ENCODE data around the gene MPP4. TPM values are rescaled to one million over a fixed set of nuclear protein-coding genes. Genes with fewer than 3 reads are reported as not detected.

Gene MPP4
- polyA plus RNA-seq (ENCODE audit: insufficient read length in 3 of 3), result under 1 TPM; 0.09 to 0.41 (median 0.28) TPM
- long read RNA-seq, donor 1, result 0 reads
- long read RNA-seq, donor 2, result 0 reads
- long read RNA-seq, donor 3, result 0 reads
- long read RNA-seq, donor 4, result 0 reads
- long read RNA-seq, donor 5, result 0 reads
- long read RNA-seq, donor 6, result 0 reads
- long read RNA-seq, donor 7, result 0 reads
- long read RNA-seq, donor 8, result 0 reads
- long read RNA-seq, donor 9, result 0 reads
- long read RNA-seq, donor 10, result 0 reads
- long read RNA-seq, donor 11, result 0 reads
- long read RNA-seq, donor 12, result 0 reads
- long read RNA-seq, donor 13, result 0 reads
- long read RNA-seq, donor 14, result 0 reads
- long read RNA-seq, donor 15, result 0 reads
- long read RNA-seq, donor 16, result 0 reads

DNA sequence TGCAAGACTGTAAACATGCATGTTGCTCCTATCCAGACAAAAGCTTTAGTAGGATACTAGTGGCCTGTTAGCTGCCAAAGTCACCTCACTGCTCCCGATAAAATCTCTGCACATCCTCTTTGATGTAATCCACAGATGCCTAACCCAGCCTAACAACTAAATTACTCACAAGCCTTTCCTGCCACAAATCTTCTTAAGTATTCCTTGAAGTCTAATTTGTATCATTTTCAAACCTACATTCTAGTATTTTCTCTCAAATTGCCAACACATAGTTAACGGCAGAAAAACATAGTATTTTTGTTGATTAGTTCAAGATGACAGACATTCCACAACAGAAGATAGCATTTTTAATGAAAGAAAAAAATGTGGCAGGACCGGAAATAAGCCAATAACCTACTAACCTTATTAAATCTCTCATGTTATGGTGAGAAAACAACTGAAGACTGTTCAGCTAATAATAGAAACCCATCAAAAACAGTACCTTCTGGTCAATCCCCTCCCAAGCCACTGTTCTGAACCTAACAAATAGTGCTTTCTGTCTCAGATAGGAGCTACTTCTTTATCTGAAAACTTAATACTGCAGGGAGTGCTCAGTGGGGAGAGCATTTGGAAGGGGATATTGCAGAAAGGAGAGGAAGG is at the start of gene MPP4:
Gene MPP4, minus strand, starts transcription at position 57 of the 639 bp plus-strand sequence. CDS start 4,690 bp downstream, outside the sequence.
- no peak for DNase-seq (ENCODE audit: extremely low read depth in 1 of 11, low read depth in 9 of 11, low spot score in 4 of 11)

- no peak for DNase-seq (ENCODE audit: extremely low read depth in 1 of 11, low read depth in 9 of 11, low spot score in 4 of 11)
Measured at GRCh38 chr2:201746551-201746950, 48.1 kb upstream of the MPP4 start.

GRCh38 chr2:201735486-201735885 is 37.0 kb upstream of the MPP4 start:
- no peak for DNase-seq (ENCODE audit: extremely low read depth in 1 of 11, low read depth in 9 of 11, low spot score in 4 of 11)

- no peak for DNase-seq (ENCODE audit: extremely low read depth in 1 of 11, low read depth in 9 of 11, low spot score in 4 of 11)
Measured at GRCh38 chr2:201734111-201734510, 35.7 kb upstream of the MPP4 start.

- DNase-seq (ENCODE audit: extremely low read depth in 1 of 11, low read depth in 9 of 11, low spot score in 4 of 11), result no peak
Measured at GRCh38 chr2:201733544-201733943, 35.1 kb upstream of the MPP4 start.

DNA sequence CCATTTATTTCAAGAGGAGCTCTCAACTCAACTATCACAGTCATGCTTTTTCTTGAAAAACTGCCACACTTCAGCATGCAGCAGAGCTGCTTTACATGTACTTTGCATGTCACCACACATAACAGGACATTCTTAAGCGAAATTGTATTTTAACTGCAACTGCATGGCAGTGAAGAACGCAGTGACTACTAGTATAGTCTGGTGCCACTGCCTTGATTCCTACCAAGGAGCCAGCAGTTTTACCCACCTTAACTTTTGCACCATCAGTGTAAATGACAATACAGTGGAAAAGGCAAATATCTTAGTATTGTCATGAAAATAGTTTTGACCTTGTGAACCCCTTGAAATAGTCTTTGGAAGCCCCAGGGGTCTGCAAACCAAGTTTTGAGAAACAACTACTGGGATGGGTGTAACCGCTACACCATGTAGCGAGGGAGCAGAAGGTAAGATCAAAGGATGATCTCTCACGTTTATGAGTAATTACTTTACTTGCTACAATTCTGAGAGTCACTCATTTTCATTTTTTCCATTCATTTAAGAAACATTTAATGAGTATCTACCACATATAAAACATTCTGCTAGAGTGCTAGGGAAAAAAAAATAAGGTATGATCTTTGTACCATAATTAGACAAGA is 32.3 kb upstream of the MPP4 start:
- DNase-seq (ENCODE audit: extremely low read depth in 1 of 11, low read depth in 9 of 11, low spot score in 4 of 11), result no peak

DNA sequence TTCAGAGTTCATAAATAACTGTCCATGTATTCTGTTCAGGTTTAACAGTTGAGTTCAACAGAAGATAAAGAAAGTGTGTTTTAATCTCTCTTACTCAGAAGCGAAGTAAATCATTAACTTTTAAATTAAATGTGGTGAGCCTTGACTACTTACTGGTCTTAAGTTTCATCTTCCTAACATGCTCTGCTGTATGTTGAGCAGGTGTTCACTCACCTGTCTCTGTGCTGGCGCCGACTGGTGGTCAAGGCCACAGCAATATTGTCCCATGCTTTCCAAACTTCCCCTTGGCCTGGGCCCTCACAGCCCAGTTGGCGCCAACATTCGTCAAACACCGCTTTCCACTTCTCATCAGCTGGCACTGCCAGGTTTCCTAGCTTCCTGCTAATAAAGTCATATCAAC is 17.0 kb upstream of the MPP4 start:
- DNase-seq (ENCODE audit: extremely low read depth in 1 of 11, low read depth in 9 of 11, low spot score in 4 of 11), result peak in 2 of 11 donors; percentile 13

DNA sequence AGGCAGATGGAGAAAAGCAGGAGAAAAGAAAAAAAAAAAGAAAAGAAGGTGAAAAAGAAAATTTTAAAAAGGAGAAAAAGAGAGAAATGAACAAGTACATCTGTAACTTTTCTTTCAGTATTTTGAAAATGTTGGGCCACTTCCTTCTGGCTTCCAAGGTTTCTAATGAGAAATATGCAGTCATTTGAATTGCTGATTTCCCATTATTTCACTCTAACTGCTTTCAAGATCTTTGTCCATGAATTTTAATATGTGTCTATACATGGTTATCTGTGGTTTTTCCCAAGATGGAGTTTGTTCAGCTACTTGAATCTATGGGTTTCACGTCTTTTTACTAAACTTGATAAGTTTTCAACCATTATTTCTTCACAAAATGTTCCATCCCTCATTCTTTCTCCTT is 14.3 kb upstream of the MPP4 start:
- no peak for DNase-seq (ENCODE audit: extremely low read depth in 1 of 11, low read depth in 9 of 11, low spot score in 4 of 11)

DNA sequence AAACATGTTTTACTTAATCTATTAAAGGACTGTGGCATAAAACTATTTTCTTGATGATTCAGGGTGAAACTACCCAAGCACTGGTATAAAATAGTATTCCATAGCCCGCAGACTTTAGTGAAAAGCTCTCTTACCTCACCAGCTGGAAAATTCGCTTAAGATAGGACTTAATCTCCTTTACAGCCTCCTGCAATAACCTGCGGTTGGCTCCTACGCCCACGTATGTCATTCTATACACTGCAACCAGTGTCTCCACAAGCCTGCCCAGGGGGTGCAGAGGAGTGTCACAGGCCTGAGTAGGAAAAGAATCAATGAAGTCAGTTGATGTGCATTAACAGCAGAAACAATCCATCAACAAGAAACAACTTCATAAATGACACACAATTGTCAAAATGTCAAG is 11.3 kb upstream of the MPP4 start:
- no peak for DNase-seq (ENCODE audit: extremely low read depth in 1 of 11, low read depth in 9 of 11, low spot score in 4 of 11)

DNA sequence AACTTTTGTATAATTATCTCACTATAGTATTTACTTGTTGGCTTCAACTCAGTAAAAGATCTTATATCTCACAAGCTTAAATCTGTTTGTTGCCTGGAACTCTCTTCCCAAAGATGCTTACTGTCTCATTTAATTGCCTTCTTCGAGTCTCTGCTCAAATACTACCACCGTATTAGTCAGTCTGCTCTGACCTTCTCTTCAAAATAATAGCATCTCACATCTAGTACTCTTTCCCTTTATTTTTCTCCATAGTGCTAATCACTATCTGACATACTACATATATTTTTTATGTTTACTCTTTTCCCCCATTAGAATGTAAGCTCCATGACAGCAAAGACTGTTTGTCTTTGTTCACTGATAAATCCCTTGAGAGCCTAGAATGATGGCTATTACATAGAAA is 10.6 kb upstream of the MPP4 start:
- no peak for DNase-seq (ENCODE audit: extremely low read depth in 1 of 11, low read depth in 9 of 11, low spot score in 4 of 11)

DNA sequence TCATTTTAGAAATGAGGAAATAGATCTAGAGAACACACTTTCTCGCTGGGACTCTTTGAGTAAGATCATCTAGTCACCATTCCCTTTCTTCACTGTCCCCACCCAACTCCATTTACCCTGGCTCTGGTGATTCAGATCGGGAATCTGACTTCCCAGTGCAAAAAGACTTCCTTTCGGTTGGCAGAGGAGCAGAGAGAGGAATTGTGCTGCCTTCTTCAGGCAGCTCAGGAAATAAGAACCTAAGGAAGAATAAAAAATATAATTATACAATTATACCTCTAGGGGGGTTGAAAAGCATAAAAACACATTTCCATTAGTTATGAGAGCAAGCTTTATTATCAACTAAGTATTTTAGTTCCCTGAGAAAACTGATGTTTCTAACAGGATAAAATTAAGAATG is 9.3 kb upstream of the MPP4 start:
- no peak for DNase-seq (ENCODE audit: extremely low read depth in 1 of 11, low read depth in 9 of 11, low spot score in 4 of 11)

DNA sequence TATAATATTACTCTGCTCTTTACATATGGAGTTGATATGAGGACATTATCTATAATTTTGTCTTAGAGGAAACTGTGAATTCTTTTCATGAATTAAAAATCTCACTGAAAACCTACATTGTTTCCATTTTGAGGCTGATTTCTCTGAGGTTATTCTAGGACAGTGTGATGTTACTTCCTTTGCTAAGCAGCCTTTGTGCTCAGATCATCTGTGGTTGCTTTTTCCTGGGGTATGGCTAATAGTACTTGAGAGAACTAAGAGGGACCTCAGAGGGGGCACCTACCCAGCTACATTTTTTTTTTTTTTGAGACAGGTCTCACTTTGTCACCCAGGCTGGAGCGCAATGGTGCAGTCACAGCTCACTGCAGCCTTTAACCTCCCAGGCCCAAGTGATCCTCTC is 8.7 kb upstream of the MPP4 start:
- no peak for DNase-seq (ENCODE audit: extremely low read depth in 1 of 11, low read depth in 9 of 11, low spot score in 4 of 11)

GRCh38 chr2:201704536-201704935 is 6.1 kb upstream of the MPP4 start:
- no peak for DNase-seq (ENCODE audit: extremely low read depth in 1 of 11, low read depth in 9 of 11, low spot score in 4 of 11)

GRCh38 chr2:201701646-201702045 is 3.2 kb upstream of the MPP4 start:
- DNase-seq (ENCODE audit: extremely low read depth in 1 of 11, low read depth in 9 of 11, low spot score in 4 of 11), result no peak

GRCh38 chr2:201699416-201699815 is 972 bp upstream of the MPP4 start:
- no peak for DNase-seq (ENCODE audit: extremely low read depth in 1 of 11, low read depth in 9 of 11, low spot score in 4 of 11)

DNA sequence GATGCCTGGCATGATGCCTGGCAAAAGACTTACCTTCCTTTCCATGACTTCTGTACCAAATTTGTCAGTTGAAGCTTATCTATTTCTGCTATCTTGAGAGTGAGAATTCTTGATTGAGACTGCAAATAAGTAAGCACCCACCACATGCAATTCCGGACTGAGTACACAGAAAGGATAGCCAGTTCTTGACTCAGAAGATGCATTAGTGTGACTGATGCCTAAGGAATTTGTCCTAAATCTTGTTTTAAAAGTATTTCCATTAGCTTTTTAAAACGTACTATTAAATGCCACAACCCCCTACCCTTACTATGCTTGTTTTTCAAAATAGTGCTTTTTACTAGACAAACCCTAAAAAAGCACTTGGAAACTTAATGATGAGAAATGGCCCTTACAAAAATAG is 545 bp downstream of the MPP4 start:
- DNase-seq (ENCODE audit: extremely low read depth in 1 of 11, low read depth in 9 of 11, low spot score in 4 of 11), result no peak

DNA sequence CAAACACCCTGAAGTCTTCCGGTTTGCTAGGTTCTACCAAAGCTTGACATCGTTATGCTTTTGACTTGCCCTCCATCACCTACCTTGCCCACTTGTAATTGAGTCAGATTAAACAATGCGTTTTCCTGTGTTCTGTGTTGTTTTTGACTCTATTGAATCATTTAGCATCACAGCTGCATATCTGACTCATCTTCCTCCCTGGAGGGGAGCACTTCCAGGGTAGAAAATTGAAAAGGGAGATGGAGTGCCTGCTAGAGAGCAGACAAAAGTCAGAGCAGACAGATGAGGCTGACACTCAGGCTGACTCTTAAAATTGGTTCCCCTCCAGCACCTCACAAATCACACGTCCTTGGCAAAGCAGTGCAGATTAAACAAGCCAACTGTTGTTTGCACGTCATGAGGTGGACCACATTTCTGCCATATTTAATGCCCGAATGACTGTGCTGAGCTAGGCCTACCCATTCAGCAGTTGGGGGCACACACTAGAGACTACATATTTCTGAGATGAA is 2.2 kb downstream of the MPP4 start:
- no peak for DNase-seq (ENCODE audit: extremely low read depth in 1 of 11, low read depth in 9 of 11, low spot score in 4 of 11)

- no peak for DNase-seq (ENCODE audit: extremely low read depth in 1 of 11, low read depth in 9 of 11, low spot score in 4 of 11)
Measured at GRCh38 chr2:201685156-201685555, 13.3 kb downstream of the MPP4 start.

DNA sequence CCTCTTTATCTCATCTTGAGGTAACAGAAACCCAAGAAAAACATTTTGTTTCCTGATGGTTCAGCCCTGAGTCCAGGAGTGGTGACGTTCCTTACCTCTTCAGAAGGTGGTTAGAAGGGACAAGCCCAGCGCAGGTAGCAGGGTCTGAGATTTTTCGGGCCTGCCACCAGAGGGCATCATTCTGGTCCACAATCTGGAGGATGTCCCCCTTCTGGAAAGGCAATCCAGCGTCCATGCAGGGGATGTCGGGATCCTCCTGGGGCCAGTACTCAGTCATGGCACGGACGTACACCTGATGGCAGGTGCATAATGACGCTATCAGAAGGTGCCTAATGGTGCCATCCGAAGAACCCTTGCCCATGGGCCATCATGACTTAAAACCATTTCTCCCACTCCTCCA is 17.7 kb downstream of the MPP4 start:
- DNase-seq (ENCODE audit: extremely low read depth in 1 of 11, low read depth in 9 of 11, low spot score in 4 of 11), result no peak

- no peak for DNase-seq (ENCODE audit: extremely low read depth in 1 of 11, low read depth in 9 of 11, low spot score in 4 of 11)
Measured at GRCh38 chr2:201678401-201678800, 20.0 kb downstream of the MPP4 start.
